ENCODE data around the gene UBE2J2. TPM values are rescaled to one million over a fixed set of nuclear protein-coding genes. Genes with fewer than 3 reads are reported as not detected.

The UBE2J2 gene
- polyA plus RNA-seq, 2 of the 4 experiments (the other 2 are of a cell fraction), result 21.2 to 36.2 TPM

- 89% methylated on average over 11 of the region's 32 CpGs for WGBS (ENCODE audit: missing lambda C conversion rate)
- Histone ChIP-seq H3K27ac (no peak overlapping the region), H3K4me3 (no peak overlapping the region), H3K9me3 (no peaks in the 10 kb centered on the region), H3K4me1 (peaks cover 8% of the 10 kb centered on the region; the same call in 2 of the 3 replicates), H3K4me2 (no peak overlapping the region)
- TF ChIP-seq ATOH8 (CRISPR knock-in tag; IDR thresholded peaks at IDR 0.05; ENCODE audit: low read depth) (no peak), GATA3 (IDR thresholded peaks at IDR 0.05; ENCODE audit: borderline replicate concordance) (no peak), MAFK (IDR thresholded peaks at IDR 0.05; ENCODE audit: partially characterized antibody) (no peak), MAX (IDR thresholded peaks at IDR 0.05) (no peak), USF2 (IDR thresholded peaks at IDR 0.05) (no peak), TP53 (CRISPR knock-in tag; IDR thresholded peaks at IDR 0.05) (no peak), E2F6 (IDR thresholded peaks at IDR 0.05; ENCODE audit: borderline replicate concordance, low read depth) (no peak), FOXS1 (CRISPR knock-in tag; IDR thresholded peaks at IDR 0.05) (no peak), ZC3H11A (IDR thresholded peaks at IDR 0.05) (no peak), REST (IDR thresholded peaks at IDR 0.05) (no peak), SREBF2 (IDR thresholded peaks at IDR 0.05) (no peak), RCOR1 (IDR thresholded peaks at IDR 0.05; ENCODE audit: low read depth, low read length) (no peak), RNF2 (IDR thresholded peaks at IDR 0.05; ENCODE audit: borderline replicate concordance, low read depth) (no peak), HEYL (CRISPR knock-in tag; IDR thresholded peaks at IDR 0.05) (no peak), CBX8 (IDR thresholded peaks at IDR 0.05) (no peak), BHLHE40 (IDR thresholded peaks at IDR 0.05; ENCODE audit: low read depth, low read length) (no peak), CBX2 (IDR thresholded peaks at IDR 0.05; ENCODE audit: borderline replicate concordance, low read depth) (no peak), HOXB5 (CRISPR knock-in tag; IDR thresholded peaks at IDR 0.05) (no peak)
- ChIA-PET POLR2A (no interaction called here), CTCF (interaction anchor here (3.3 kb wide), 1 partner anchor 162 kb away, joined by 15 read pairs; no protein-coding TSS in a partner anchor)
- no peak for DNase-seq (ENCODE audit: low read depth in 1 of 2, low spot score in 1 of 2)
- no peak for ATAC-seq
- FAIRE-seq, result no peak
Observed at GRCh38 chr1:1284221-1285101, 10.8 kb upstream of the UBE2J2 start.

- Histone ChIP-seq H3K4me3 (no peak overlapping the region), H3K4me2 (no peak overlapping the region), H3K4me1 (peaks cover 8% of the 10 kb centered on the region; the same call in 2 of the 3 replicates), H3K27ac (no peak overlapping the region), H3K9me3 (no peaks in the 10 kb centered on the region)
- ChIA-PET CTCF (interaction anchor here (3.3 kb wide), 1 partner anchor 161 kb away, joined by 15 read pairs; no protein-coding TSS in a partner anchor), POLR2A (no interaction called here)
- WGBS (ENCODE audit: missing lambda C conversion rate), result 0% methylated on average over 1 of the region's 9 CpGs
- DNase-seq (ENCODE audit: low read depth in 1 of 2, low spot score in 1 of 2), result peak in 1 of 2 experiments; percentile 76
- peak in 1 of 2 experiments; percentile 37; a peak in 4 of 6 replicates for ATAC-seq
- no peak for FAIRE-seq
- TF ChIP-seq HMGXB4 (CRISPR knock-in tag; IDR thresholded peaks at IDR 0.05; ENCODE audit: borderline replicate concordance), result no peak
- no peak for TF ChIP-seq HDAC2 (IDR thresholded peaks at IDR 0.05)
- no peak for TF ChIP-seq TP53 (CRISPR knock-in tag; IDR thresholded peaks at IDR 0.05)
- no peak for TF ChIP-seq ELK1 (IDR thresholded peaks at IDR 0.05; ENCODE audit: low read depth, low read length)
- TF ChIP-seq NPAS2 (CRISPR knock-in tag; IDR thresholded peaks at IDR 0.05; ENCODE audit: borderline replicate concordance), result no peak
- TF ChIP-seq CHD4 (IDR thresholded peaks at IDR 0.05; ENCODE audit: borderline replicate concordance), result no peak
- no peak for TF ChIP-seq E2F6 (IDR thresholded peaks at IDR 0.05; ENCODE audit: borderline replicate concordance, low read depth)
- no peak for TF ChIP-seq PHF8 (IDR thresholded peaks at IDR 0.05; ENCODE audit: borderline replicate concordance, low read depth)
- TF ChIP-seq CEBPB (IDR thresholded peaks at IDR 0.05), result no peak
- no peak for TF ChIP-seq MAX (IDR thresholded peaks at IDR 0.05)
- TF ChIP-seq ZC3H11A (IDR thresholded peaks at IDR 0.05), result no peak
Observed at GRCh38 chr1:1283821-1284220, 10.2 kb upstream of the UBE2J2 start.
